Measurements from ENCODE around the gene CTNNBIP1. TPM values are rescaled to one million over a fixed set of nuclear protein-coding genes. Genes with fewer than 3 reads are reported as not detected.
"Not testable (repeated sequence)": the region's sequence is repeated elsewhere in the genome, so short reads cannot be mapped to it uniquely, and the experiment has no call there.

The CTNNBIP1 gene
- total RNA-seq = 33.0 and 46.5 TPM in 2 replicates

- DNase-seq (ENCODE audit: low read depth in 2 of 2) = no peak
Observed at GRCh38 chr1:9910076-9910422, at the start of gene CTNNBIP1. TSS of gene CTNNBIP1 (minus strand) at chr1:9910269. CDS start at chr1:9872064, 38,205 bp downstream.

GRCh38 chr1:9957726-9958125, 47.7 kb upstream of the CTNNBIP1 start:
- no peak for DNase-seq (ENCODE audit: low read depth in 2 of 2)

GRCh38 chr1:9946315-9946714, 36.2 kb upstream of the CTNNBIP1 start:
- no peak for DNase-seq (ENCODE audit: low read depth in 2 of 2)

GRCh38 chr1:9942939-9943788, 33.1 kb upstream of the CTNNBIP1 start, which contains the start of the genes LZIC and NMNAT1:
TSS of gene LZIC (minus strand) at chr1:9943391. CDS start at chr1:9936619, 6,772 bp downstream.
TSS of gene NMNAT1 (plus strand) at chr1:9943475. CDS start at chr1:9972074, 28,599 bp downstream.
- peak; percentile 86 to 96 for DNase-seq (ENCODE audit: low read depth in 2 of 2)

- peak; percentile 67 to 75 for DNase-seq (ENCODE audit: low read depth in 2 of 2)
Observed at GRCh38 chr1:9942399-9942938, 32.4 kb upstream of the CTNNBIP1 start.

- DNase-seq (ENCODE audit: low read depth in 2 of 2) = peak in 1 of 2 donors; percentile 44
Observed at GRCh38 chr1:9929431-9930385, 19.6 kb upstream of the CTNNBIP1 start.

- DNase-seq (ENCODE audit: low read depth in 2 of 2) = no peak
Observed at GRCh38 chr1:9927259-9927658, 17.2 kb upstream of the CTNNBIP1 start.

- DNase-seq (ENCODE audit: low read depth in 2 of 2) = no peak
Observed at GRCh38 chr1:9922342-9922741, 12.3 kb upstream of the CTNNBIP1 start.

GRCh38 chr1:9920606-9921005, 10.5 kb upstream of the CTNNBIP1 start:
- DNase-seq (ENCODE audit: low read depth in 2 of 2) = no peak

GRCh38 chr1:9917901-9918300, 7.8 kb upstream of the CTNNBIP1 start:
- no peak for DNase-seq (ENCODE audit: low read depth in 2 of 2)

- not testable (repeated sequence) for DNase-seq (ENCODE audit: low read depth in 2 of 2)
Observed at GRCh38 chr1:9917495-9917894, 7.4 kb upstream of the CTNNBIP1 start.

GRCh38 chr1:9916452-9916851, 6.4 kb upstream of the CTNNBIP1 start:
- DNase-seq (ENCODE audit: low read depth in 2 of 2) = no peak

GRCh38 chr1:9914610-9914937, 4.5 kb upstream of the CTNNBIP1 start:
- DNase-seq (ENCODE audit: low read depth in 2 of 2) = no peak

- DNase-seq (ENCODE audit: low read depth in 2 of 2) = no peak
Observed at GRCh38 chr1:9912264-9912936, 2.3 kb upstream of the CTNNBIP1 start.

GRCh38 chr1:9910423-9911178, 532 bp upstream of the CTNNBIP1 start:
- DNase-seq (ENCODE audit: low read depth in 2 of 2) = peak; percentile 94 to 99

- peak in 1 of 2 donors; percentile 30 for DNase-seq (ENCODE audit: low read depth in 2 of 2)
Observed at GRCh38 chr1:9909234-9910046, 629 bp downstream of the CTNNBIP1 start.

GRCh38 chr1:9908871-9909233, 1.2 kb downstream of the CTNNBIP1 start:
- no peak for DNase-seq (ENCODE audit: low read depth in 2 of 2)

- no peak for DNase-seq (ENCODE audit: low read depth in 2 of 2)
Observed at GRCh38 chr1:9907441-9907840, 2.6 kb downstream of the CTNNBIP1 start.

- no peak for DNase-seq (ENCODE audit: low read depth in 2 of 2)
Observed at GRCh38 chr1:9906466-9906865, 3.6 kb downstream of the CTNNBIP1 start.

- no peak for DNase-seq (ENCODE audit: low read depth in 2 of 2)
Observed at GRCh38 chr1:9905010-9905409, 5.1 kb downstream of the CTNNBIP1 start.

Measured in dermis microvascular lymphatic vessel endothelial cell (primary cell).